Activated CD4-positive, alpha-beta T cell treated with anti-CD3 and anti-CD28 coated beads, Interleukin-10, Interleukin-2, amounts not matched to agents 100 ng/mL and 50 ng/mL, durations not matched to agents 16 hours and 8 hours (primary cell): ENCODE results near the gene SLC5A9.

ENCODE experiments used
- DNase-seq: peaks from one replicate; pipeline ENCODE4 v3.0.0-alpha.2; 2020

Gene SLC5A9

GRCh38 chr1:48214820-48215219, 7.7 kb upstream of the SLC5A9 start:
- DNase-seq = no peak

GRCh38 chr1:48215222-48215621, 7.3 kb upstream of the SLC5A9 start:
- no peak for DNase-seq

DNA sequence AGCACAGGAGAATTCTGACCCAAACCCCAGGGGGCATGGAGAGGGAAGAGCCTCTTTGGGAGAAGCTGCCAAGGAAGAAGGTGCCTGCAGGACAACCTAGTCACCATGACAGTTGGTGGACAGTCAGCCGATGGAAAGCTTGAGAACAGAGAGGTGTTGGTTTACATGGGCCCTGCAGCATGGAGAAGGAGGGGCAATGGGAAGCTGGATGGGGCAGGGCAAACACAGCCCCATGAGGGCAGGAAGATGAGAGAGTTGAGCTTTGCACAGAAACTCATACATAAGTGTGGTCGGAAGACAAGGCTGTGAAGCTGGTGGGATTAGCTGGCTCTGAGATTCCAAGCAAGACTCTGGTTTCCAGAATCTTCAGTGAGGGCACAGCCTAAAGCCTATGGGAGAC, 6.6 kb upstream of the SLC5A9 start:
- no peak for DNase-seq

- DNase-seq = no peak
Observed at GRCh38 chr1:48216313-48216712, 6.2 kb upstream of the SLC5A9 start.

DNA sequence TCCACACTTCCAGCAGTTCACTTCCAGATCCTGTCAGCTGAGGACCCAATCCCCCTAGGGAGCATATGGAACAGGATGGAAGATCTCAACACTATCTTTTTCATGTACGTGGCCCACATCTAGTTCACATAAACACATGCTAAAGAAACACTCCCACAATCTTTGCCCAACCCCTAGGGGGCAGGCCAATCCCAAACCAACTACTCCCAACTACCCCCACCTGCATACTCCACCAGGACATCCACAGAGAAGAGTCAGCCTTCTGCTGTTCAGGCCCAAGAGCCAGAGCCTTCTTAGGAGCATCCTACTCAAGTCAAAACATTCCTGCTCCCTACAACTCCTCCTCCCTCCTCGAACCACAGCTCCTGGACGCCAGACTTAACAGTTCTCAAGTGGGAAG, 5.6 kb upstream of the SLC5A9 start:
- DNase-seq = no peak

GRCh38 chr1:48217856-48218255, 4.7 kb upstream of the SLC5A9 start:
- no peak for DNase-seq

GRCh38 chr1:48219803-48220202, 2.7 kb upstream of the SLC5A9 start:
- no peak for DNase-seq

GRCh38 chr1:48221122-48221521, 1.4 kb upstream of the SLC5A9 start:
- no peak for DNase-seq

- DNase-seq = no peak
Observed at GRCh38 chr1:48221657-48222056, 859 bp upstream of the SLC5A9 start.

GRCh38 chr1:48223366-48224240, 1.1 kb downstream of the SLC5A9 start:
- DNase-seq = no peak

DNA sequence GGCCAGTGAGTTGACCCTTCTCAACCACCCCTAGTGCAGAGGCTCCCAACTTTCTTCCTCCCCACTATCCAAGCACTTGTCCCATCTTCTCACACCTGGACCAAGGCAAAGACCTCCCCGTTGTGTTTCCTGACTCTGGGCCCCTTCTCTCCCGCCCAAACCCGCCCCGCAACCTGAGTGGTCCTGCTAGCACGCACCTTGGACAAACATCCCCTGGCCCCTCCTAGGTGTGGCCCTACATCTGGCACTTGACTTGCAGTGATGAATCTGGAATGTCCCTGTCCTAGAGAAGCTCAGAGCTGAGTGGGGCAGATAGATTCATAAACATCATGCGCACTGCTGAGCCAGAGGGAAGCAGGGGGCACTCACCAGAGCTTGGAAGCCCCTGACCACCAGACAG, 2.3 kb downstream of the SLC5A9 start:
- no peak for DNase-seq

DNA sequence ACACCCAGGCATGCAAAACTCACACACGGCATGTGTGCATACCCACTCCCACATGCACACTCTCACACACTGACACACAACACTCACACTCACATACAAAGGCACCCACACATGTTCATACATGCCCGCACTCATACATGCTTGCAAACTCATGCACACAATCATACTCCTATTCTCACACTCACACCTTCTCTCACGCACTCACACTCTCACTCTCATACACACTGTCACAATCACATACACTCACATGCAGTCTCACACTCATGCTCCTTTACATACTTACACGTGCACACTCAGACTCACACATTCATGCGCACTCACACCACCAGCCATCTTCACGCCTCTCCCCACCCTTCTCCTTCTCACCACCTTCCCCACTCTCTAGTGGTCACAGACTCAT, 3.1 kb downstream of the SLC5A9 start:
- DNase-seq = no peak

DNA sequence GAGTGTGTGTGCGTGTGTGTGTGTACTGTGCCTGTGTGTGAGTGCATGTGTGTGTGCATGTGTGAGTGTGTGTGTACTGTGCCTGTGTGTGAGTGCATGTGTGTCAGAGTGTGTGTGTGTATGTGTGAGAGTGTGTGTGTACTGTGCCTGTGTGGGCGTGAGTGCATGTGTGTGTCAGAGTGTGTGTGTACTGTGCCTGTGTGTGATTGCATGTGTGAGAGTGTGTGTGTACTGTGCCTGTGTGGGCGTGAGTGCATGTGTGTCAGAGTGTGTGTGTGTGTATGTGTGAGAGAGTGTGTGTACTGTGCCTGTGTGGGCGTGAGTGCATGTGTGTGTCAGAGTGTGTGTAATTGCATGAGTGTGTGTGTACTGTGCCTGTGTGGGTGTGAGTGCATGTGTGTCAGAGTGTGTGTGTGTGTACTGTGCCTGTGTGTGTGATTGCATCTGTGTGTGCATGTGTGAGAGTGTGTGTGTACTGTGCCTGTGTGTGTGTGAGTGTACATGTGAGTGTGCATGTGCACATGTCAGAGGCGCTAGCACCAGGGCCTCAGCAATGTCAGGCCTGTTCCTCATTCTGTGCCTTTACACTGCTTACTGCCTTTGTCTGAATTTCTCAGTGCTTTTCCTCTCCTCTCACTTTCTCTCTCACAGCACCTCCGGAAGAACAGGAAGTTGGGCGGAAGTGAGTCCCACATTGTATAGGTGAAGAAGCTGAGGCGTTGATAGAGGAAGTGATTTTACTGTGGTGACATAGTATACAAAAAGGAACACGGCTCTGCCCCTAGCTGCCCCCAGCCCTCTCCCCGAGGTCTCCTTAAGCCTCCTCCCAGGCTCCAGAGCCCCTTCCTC, 4.9 kb downstream of the SLC5A9 start:
- peak; percentile 53 for DNase-seq

DNA sequence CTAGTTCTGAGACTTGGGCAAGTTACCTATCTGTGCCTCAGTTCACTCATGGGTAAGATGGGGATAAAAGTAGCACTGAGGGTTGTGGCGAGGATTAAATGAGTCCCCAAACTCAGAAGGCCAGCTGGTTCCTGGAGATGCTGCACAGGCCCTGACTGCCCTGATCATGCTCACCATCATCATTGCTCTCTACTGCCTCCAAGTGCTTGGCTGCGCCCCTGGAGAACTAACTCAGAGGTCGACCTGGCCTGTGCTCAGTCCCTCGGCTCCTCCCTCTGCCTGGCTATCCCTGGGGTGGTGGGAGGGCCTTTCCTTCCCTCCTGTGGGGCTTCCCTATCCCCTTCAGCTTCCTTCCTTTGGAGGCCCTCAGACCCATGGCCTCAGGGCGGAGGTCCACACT, 5.6 kb downstream of the SLC5A9 start:
- peak; percentile 3 for DNase-seq

GRCh38 chr1:48229317-48229716, 6.8 kb downstream of the SLC5A9 start:
- DNase-seq = no peak

GRCh38 chr1:48230236-48230635, 7.7 kb downstream of the SLC5A9 start:
- no peak for DNase-seq

DNA sequence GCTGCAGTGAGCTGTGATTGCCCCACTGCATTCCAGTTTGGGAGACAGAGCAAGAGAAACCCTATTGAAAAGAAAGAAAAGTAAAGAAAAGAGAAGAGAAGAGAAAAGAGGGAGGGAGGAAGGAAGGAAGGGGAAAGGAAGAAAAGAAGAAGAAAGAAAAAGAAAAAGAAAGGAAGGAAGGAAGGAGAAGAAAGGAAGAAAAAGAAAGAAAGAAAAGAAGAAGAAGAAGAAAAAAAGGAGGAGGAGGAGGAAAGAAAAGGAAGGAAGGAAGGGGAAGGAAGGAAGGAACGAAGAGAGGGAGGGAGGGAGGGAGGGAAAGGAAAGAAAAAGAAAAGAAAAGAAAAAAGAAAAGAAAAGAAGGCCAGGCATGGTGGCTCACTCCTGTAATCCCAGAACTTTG, 10.2 kb downstream of the SLC5A9 start:
- DNase-seq = no peak

GRCh38 chr1:48233666-48234485, 11.4 kb downstream of the SLC5A9 start:
- DNase-seq = no peak

DNA sequence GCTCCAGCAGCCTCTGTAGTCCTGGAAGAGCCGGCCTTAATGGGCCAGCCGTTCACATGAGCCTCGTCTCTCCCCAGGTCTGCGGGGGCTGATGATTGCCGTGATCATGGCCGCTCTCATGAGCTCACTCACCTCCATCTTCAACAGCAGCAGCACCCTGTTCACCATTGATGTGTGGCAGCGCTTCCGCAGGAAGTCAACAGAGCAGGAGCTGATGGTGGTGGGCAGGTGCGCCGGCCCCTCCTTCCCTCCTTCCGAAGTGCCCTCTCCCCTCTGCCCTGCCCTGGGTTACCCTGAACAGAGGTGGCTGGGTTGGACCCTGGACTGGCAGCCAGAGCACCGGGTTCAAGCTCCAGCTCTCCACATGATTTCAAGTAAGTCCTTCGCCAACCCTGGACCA, 13.1 kb downstream of the SLC5A9 start:
- no peak for DNase-seq

DNA sequence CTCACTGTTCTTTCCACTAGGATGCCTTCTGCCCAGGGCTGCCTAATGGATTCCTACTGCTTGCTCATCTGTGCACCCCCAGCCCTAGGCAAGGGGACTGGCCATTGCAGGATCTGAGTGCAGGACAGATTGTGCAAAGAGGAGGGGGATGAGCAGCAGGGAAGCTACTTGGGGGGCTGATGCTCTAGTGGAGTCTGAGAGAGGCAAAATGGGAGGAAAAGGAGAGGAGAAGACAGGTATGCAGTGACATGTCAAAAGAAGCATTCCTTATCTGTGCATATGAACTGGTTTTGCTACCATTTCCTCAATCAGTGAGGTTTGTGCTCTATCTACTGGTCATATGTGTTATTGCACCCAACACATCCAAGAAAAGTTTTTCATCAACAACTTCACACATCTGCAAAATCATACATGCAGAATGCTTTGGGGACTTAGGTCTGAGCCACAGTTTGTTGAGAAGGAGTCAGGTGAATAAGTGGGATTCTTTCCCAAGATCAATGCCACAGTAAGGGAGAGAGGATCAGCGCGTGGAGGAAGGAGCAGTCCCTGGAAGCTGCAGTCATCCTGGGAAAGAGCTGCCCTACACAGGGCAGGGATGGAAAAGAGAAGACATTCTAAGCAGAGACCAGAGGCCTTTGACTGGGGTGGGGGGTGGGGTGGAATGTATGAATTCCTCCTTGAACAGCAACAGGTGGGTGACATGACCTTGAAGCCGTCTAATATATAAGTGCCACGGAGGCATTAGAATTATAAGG, 14.4 kb downstream of the SLC5A9 start:
- peak; percentile 41 for DNase-seq

DNA sequence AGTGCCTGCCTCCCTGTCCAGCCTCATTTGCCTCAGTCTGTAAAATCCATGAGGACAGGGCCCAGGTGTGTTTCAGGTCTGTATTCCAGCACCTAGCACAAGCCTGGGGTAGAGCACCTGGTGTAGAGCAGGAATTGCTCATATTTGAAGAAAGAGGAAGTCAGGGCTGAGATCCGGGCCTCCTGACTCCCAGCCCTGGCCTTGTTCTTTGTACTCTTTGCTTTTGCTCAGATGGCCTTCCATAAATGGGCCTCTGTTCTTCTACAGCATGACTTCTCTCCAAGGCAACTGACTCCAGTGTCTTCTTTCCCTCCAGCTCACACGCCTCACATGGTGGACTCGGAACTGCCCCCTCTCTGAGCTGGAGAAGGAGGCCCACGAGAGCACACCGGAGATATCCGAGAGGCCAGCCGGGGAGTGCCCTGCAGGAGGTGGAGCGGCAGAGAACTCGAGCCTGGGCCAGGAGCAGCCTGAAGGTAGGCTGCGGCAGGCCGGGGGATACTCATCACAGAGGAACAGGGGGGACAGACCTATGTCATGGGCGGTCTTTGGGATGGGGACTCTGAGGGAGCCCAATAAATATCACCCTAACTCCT, 19.7 kb downstream of the SLC5A9 start:
- no peak for DNase-seq

DNA sequence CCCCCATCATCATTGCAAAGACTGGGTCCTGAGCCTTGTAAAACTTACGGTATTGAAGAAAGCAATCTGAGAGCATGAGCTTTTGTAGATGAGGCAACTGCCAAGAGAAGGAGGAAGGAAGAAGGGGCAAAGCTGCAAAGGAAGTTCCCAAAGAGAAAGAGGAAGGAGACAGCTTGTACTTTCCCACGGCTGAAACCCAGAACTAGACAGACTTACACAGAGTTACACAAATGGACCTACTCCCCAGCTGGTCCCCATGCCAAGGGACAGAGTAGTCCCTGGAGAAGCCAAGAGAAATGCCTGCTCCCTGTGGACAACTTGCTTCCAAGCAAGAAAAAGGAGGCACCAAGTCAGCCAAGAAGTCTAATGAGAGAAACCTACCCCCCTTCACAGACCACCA, 22.6 kb downstream of the SLC5A9 start:
- no peak for DNase-seq
